Ishikawa (cell line): ENCODE data around the gene ETV3L.
A peak's percentile ranks its signal among the peaks of the same experiment; 100 is the strongest.

Experiments
- CEBPB ChIP-seq: IDR thresholded peaks from 2 replicates; pipeline ENCODE4 v1.6.1; 2012
- CREB1 ChIP-seq: IDR thresholded peaks from 2 replicates; pipeline ENCODE4 v1.6.1; 2012; ENCODE audit warnings: low read depth
- EGR1 ChIP-seq: IDR thresholded peaks from 2 replicates; pipeline ENCODE4 v1.6.1; 2012
- EP300 ChIP-seq: IDR thresholded peaks from 2 replicates; pipeline ENCODE4 v1.6.1; 2012; ENCODE audit warnings: borderline replicate concordance
- FOXM1 ChIP-seq: IDR thresholded peaks from 2 replicates; pipeline ENCODE4 v1.6.1; 2012; ENCODE audit warnings: low read depth, borderline replicate concordance
- NFIC ChIP-seq: IDR thresholded peaks from 2 replicates; pipeline ENCODE4 v1.6.1; 2012
- RAD21 ChIP-seq: IDR thresholded peaks from 2 replicates; pipeline ENCODE4 v1.6.1; 2012; ENCODE audit warnings: low read depth
- REST ChIP-seq: IDR thresholded peaks from 2 replicates; pipeline ENCODE4 v1.6.1; 2012; ENCODE audit warnings: low read depth, mild to moderate bottlenecking
- TAF1 ChIP-seq: IDR thresholded peaks from 2 replicates; pipeline ENCODE4 v1.6.1; 2012; ENCODE audit warnings: low read depth, mild to moderate bottlenecking
- TCF12 ChIP-seq: IDR thresholded peaks from 2 replicates; pipeline ENCODE4 v1.6.1; 2012; ENCODE audit warnings: low read depth
- ZBTB7A ChIP-seq: IDR thresholded peaks from 2 replicates; pipeline ENCODE4 v1.6.1; 2012; ENCODE audit warnings: low read depth
- TF ChIP-seq, protein P1 (sequence below): IDR thresholded peaks from 2 replicates; pipeline ENCODE4 v1.6.1; 2012
- TF ChIP-seq, protein P2 (sequence below): IDR thresholded peaks from 2 replicates; pipeline ENCODE4 v1.6.1; 2012

ETV3L gene

GRCh38 chr1:157045250-157046218, 54.1 kb downstream of the ETV3L start, which contains the start of gene ARHGEF11:
Gene ARHGEF11, minus strand, starts transcription at chr1:157045742. Its CDS starts 1,412 bp downstream, at chr1:157044330.
- TF ChIP-seq REST = no peak
- TF ChIP-seq NFIC = no peak
- no peak for TF ChIP-seq TCF12
- TF ChIP-seq RAD21 = no peak
- TF ChIP-seq TAF1 = peak; percentile 35; the same call in 1 of the 2 replicates
- TF ChIP-seq ZBTB7A = no peak; the same call in 1 of the 2 replicates
- TF ChIP-seq CEBPB = no peak
- no peak for TF ChIP-seq CREB1
- no peak for TF ChIP-seq FOXM1
- no peak for TF ChIP-seq EP300
- TF ChIP-seq EGR1 = peak; percentile 80
- TF ChIP-seq, protein P1, sequence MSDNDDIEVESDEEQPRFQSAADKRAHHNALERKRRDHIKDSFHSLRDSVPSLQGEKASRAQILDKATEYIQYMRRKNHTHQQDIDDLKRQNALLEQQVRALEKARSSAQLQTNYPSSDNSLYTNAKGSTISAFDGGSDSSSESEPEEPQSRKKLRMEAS = no peak

- no peak for TF ChIP-seq CEBPB
- TF ChIP-seq CREB1 = no peak
- TF ChIP-seq, protein P2, sequence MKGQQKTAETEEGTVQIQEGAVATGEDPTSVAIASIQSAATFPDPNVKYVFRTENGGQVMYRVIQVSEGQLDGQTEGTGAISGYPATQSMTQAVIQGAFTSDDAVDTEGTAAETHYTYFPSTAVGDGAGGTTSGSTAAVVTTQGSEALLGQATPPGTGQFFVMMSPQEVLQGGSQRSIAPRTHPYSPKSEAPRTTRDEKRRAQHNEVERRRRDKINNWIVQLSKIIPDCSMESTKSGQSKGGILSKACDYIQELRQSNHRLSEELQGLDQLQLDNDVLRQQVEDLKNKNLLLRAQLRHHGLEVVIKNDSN = no peak
- no peak for TF ChIP-seq RAD21
- no peak for TF ChIP-seq EGR1
- no peak for TF ChIP-seq NFIC
- TF ChIP-seq, protein P1 = no peak
Observed at GRCh38 chr1:157044326-157044725, 55.3 kb downstream of the ETV3L start.

GRCh38 chr1:157043685-157044084, 55.9 kb downstream of the ETV3L start:
- TF ChIP-seq, protein P1 = no peak
- TF ChIP-seq REST (no peak), FOXM1 (no peak), CREB1 (no peak)

DNA sequence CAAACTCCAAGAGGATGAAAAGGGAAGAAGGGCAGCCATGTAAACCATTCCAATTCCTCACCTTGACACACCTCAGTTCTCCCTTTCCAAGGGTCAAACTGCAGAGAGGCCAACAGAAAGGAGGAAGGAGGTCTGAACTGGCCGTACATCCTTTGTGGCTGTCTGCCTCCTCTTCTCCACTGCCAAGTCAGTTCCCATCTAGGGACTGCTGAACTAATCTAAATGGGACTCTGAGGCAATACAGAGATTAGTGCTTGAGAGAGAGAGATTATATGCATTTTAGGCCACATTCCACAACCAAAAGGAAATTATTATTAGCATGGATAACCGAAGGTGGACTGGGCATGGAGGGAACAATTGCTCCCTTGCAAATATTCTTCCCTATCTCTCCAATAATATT, 56.8 kb downstream of the ETV3L start:
- TF ChIP-seq TAF1 = no peak
- no peak for TF ChIP-seq NFIC
